Measurements from ENCODE around the gene BRINP1. TPM values are rescaled to one million over a fixed set of nuclear protein-coding genes. Genes with fewer than 3 reads are reported as not detected.

Gene BRINP1
- total and polyA plus RNA-seq, 2 of the 8 experiments (the other 6 are each of a cell fraction or from before 2014, with no cell fraction given) = 19.5 to 20.5 TPM

GRCh38 chr9:119375892-119376291 lies 6.7 kb upstream of the BRINP1 start:
- Histone ChIP-seq H3K79me1 (ENCODE audit: low read depth, low read length) (no peaks in the 10 kb centered on the region), H3K4me2 (ENCODE audit: insufficient read depth in 1 of 2, low read depth in 2 of 2, low read length in 2 of 2) (no peak overlapping the region), H3K14ac (ENCODE audit: insufficient read length) (no peak overlapping the region), H4K8ac (ENCODE audit: extremely low read depth, insufficient read depth, low read length) (no peak overlapping the region), H3K4ac (replicated peaks; ENCODE audit: insufficient read length, low read depth, low read length) (no peak overlapping the region), H3K4me1 (replicated peaks in 1 of 4; ENCODE audit: control insufficient read depth in 3 of 4, insufficient read depth in 4 of 4, low read length in 3 of 4) (peaks cover 0 to 4% (median 0%) of the 10 kb centered on the region in 4 experiments; a peak in 2 of 7 replicates), H2AFZ (ENCODE audit: low read length) (no peak overlapping the region), H2BK120ac (replicated peaks; ENCODE audit: low read depth, low read length) (peak overlapping the region; percentile 60), H3K23me2 (ENCODE audit: low read depth, low read length) (peaks cover 3% of the 10 kb centered on the region), H2BK20ac (ENCODE audit: low read length) (no peak overlapping the region), H2AK5ac (ENCODE audit: low read depth, low read length) (no peak overlapping the region), H3K27me3 (replicated peaks in 1 of 4; ENCODE audit: control insufficient read depth in 3 of 4, extremely low read depth in 1 of 4, insufficient read depth in 3 of 4, low read length in 3 of 4) (peaks cover 0 to 6% (median 2%) of the 10 kb centered on the region in 4 experiments; a peak in 3 of 7 replicates), H3K23ac (ENCODE audit: insufficient read length) (no peak overlapping the region), H3K36me3 (ENCODE audit: control insufficient read depth in 2 of 4, insufficient read depth in 4 of 4, low read length in 3 of 4) (no peaks in the 10 kb centered on the region), H2BK5ac (ENCODE audit: low read depth, low read length) (no peak overlapping the region), H3K4me3 (ENCODE audit: extremely low read depth in 1 of 4, insufficient read depth in 2 of 4, low read depth in 3 of 4, low read length in 4 of 4) (no peak overlapping the region), H3K18ac (ENCODE audit: extremely low read depth, low read length) (no peak overlapping the region), H3K27ac (ENCODE audit: low read depth, low read length) (no peak overlapping the region), H3K9ac (replicated peaks in 1 of 4; ENCODE audit: extremely low read depth in 1 of 4, low read depth in 3 of 4, low read length in 3 of 4) (no peak overlapping the region), H3K79me2 (ENCODE audit: control insufficient read depth in 1 of 2, insufficient read depth in 2 of 2, low read length in 2 of 2) (no peaks in the 10 kb centered on the region), H3K9me3 (ENCODE audit: insufficient read depth in 2 of 2, low read depth in 1 of 2, low read length in 1 of 2) (no peaks in the 10 kb centered on the region), H4K91ac (replicated peaks; ENCODE audit: insufficient read length, low read length) (no peak overlapping the region), H2BK12ac (ENCODE audit: low read depth, low read length) (no peak overlapping the region), H2BK15ac (ENCODE audit: low read length) (no peak overlapping the region), H4K20me1 (replicated peaks in 1 of 2; ENCODE audit: control insufficient read depth in 1 of 2, insufficient read depth in 2 of 2, low read length in 2 of 2) (no peaks in the 10 kb centered on the region), H3K56ac (replicated peaks; ENCODE audit: insufficient read length, low read depth, low read length) (no peak overlapping the region), H4K5ac (ENCODE audit: insufficient read length, low read depth, low read length) (no peak overlapping the region)
- CTCF ChIA-PET (ENCODE audit: partially characterized antibody) = interaction anchor here (0.7 to 3.1 kb wide), 24 partner anchors 9 to 627 kb away, joined by 3 to 9 read pairs (median 4); no protein-coding TSS in a partner anchor
- POLR2A ChIA-PET (ENCODE audit: partially characterized antibody) = no interaction called here
- DNase-seq (ENCODE audit: low read depth in 1 of 2, low spot score in 2 of 2) = no peak
- peak; percentile 28 for FAIRE-seq
- 34% methylated on average over 3 of the region's 3 CpGs; no CpG with 5 or more reads in 1 of the 2 experiments for WGBS, 2 experiments (ENCODE audit: extremely low coverage in 1 of 2, insufficient coverage in 1 of 2, insufficient read length in 1 of 2, insufficient replicate concordance in 2 of 2, low coverage in 1 of 2, low lambda C conversion rate in 2 of 2, missing lambda C conversion rate in 1 of 2)
- TF ChIP-seq, protein P1, sequence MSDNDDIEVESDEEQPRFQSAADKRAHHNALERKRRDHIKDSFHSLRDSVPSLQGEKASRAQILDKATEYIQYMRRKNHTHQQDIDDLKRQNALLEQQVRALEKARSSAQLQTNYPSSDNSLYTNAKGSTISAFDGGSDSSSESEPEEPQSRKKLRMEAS (IDR thresholded peaks at IDR 0.05) = peak; percentile 96
- peak; percentile 16; the same call in 1 of the 2 replicates for TF ChIP-seq TEAD4 (IDR thresholded peaks at IDR 0.05; ENCODE audit: low read depth, low read length)
- TF ChIP-seq RAD21 (IDR thresholded peaks at IDR 0.05 in 1 of 2, conservative IDR thresholded peaks at IDR 0.05 in 1 of 2; ENCODE audit: low read depth in 2 of 2, low read length in 2 of 2) = peak; percentile 69 to 74
- TF ChIP-seq YY1 (IDR thresholded peaks at IDR 0.05; ENCODE audit: low read depth, low read length) = no peak
- TF ChIP-seq, protein P2, sequence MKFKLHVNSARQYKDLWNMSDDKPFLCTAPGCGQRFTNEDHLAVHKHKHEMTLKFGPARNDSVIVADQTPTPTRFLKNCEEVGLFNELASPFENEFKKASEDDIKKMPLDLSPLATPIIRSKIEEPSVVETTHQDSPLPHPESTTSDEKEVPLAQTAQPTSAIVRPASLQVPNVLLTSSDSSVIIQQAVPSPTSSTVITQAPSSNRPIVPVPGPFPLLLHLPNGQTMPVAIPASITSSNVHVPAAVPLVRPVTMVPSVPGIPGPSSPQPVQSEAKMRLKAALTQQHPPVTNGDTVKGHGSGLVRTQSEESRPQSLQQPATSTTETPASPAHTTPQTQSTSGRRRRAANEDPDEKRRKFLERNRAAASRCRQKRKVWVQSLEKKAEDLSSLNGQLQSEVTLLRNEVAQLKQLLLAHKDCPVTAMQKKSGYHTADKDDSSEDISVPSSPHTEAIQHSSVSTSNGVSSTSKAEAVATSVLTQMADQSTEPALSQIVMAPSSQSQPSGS (IDR thresholded peaks at IDR 0.05; ENCODE audit: low read length) = no peak
- no peak for TF ChIP-seq RBBP5 (IDR thresholded peaks at IDR 0.05; ENCODE audit: borderline replicate concordance, low read depth, low read length)
- peak; percentile 95 for TF ChIP-seq E2F6 (IDR thresholded peaks at IDR 0.05)
- TF ChIP-seq RFX5 (IDR thresholded peaks at IDR 0.05; ENCODE audit: borderline replicate concordance, low read depth, low read length) = no peak
- TF ChIP-seq, protein P3, sequence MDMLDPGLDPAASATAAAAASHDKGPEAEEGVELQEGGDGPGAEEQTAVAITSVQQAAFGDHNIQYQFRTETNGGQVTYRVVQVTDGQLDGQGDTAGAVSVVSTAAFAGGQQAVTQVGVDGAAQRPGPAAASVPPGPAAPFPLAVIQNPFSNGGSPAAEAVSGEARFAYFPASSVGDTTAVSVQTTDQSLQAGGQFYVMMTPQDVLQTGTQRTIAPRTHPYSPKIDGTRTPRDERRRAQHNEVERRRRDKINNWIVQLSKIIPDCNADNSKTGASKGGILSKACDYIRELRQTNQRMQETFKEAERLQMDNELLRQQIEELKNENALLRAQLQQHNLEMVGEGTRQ (IDR thresholded peaks at IDR 0.05; ENCODE audit: low read length) = peak; percentile 31; the same call in 1 of the 2 replicates
